K562 (cell line): ENCODE measurements around the gene RALY. TPM values are rescaled to one million over a fixed set of nuclear protein-coding genes. Genes with fewer than 3 reads are reported as not detected.

ENCODE experiments used
- KAT2B ChIP-seq: IDR thresholded peaks from one replicate; pipeline ENCODE4 v1.6.1; 2012; ENCODE audit warnings: low read depth, mild to moderate bottlenecking, control low read depth, inconsistent platforms, low read length, moderate library complexity
- ZBTB12 ChIP-seq: fragments of 250-450 bp; sonication (Bioruptor Pico); IDR thresholded peaks from 2 replicates; pipeline ENCODE4 v1.4.0; 2020
- ZBTB43 ChIP-seq: sonication (generic); formaldehyde crosslinking; IDR thresholded peaks from 2 replicates; pipeline ENCODE4 v1.8.0; 2023; ENCODE audit warnings: mild to moderate bottlenecking, missing genetic modification reagents
- ZNF592 ChIP-seq: fragments of 450-650 bp; IDR thresholded peaks from 2 replicates; pipeline ENCODE4 v1.6.1; 2017; ENCODE audit warnings: antibody characterized with exemption, mild to moderate bottlenecking
- ZNF740 ChIP-seq, 3 experiments: fragments of 200-800 bp in 1 of 3; sonication (Bioruptor generic) in 1 of 3; sonication (generic) in 1 of 3; formaldehyde crosslinking in 1 of 3; IDR thresholded peaks; 2 replicates each; pipeline versions ENCODE4 v1.6.1 to v1.8.0; 2016 to 2022; ENCODE audit warnings: mild to moderate bottlenecking in 2 of 3, missing compliant biosample characterization in 2 of 3, missing genetic modification characterization in 2 of 3, missing genetic modification reagents in 1 of 3
- polyA plus RNA-seq, 8 experiments: library from polyadenylated mRNA; depleted of rRNA in 4 of 8; stranded (reverse) in 5 of 8; unstranded in 3 of 8; fragments of >200 nt; fragmentation: Nextera tagmentation in 2 of 8; fragmentation: Illumina TruSeq in 1 of 8; extraction: Ambion mirVana in 2 of 8; extraction: Trizol in 1 of 8; gene quantifications; 2 replicates each; pipeline versions ENCODE4 v1.2.1 to v1.2.3, GENCODE V29; 2011 to 2014; ENCODE audit warnings: inconsistent platforms in 1 of 8, missing spikeins in 1 of 8
- total RNA-seq, 7 experiments: library from RNA; depleted of rRNA in 6 of 7; stranded (reverse); fragments of >200 nt in 6 of 7; fragmentation: Illumina TruSeq in 2 of 7; extraction: Trizol in 2 of 7; gene quantifications; 2 replicates each; pipeline versions ENCODE4 v1.2.1 to v1.2.3, GENCODE V29; 2011 to 2021; ENCODE audit warnings: low replicate concordance in 1 of 7

The RALY gene
- total and polyA plus RNA-seq, 9 of the 15 experiments (the other 6 are each of a cell fraction or from before 2014, with no cell fraction given), result 0.80 to 207 (median 128) TPM

GRCh38 chr20:34024723-34025351 is 31.1 kb downstream of the RALY start (continued):
- TF ChIP-seq ZBTB12 (CRISPR knock-in tag), result no peak
- TF ChIP-seq KAT2B, result no peak
- no peak for TF ChIP-seq ZBTB43 (CRISPR knock-in tag)
- TF ChIP-seq ZNF740 (CRISPR knock-in tag; IDR thresholded peaks at IDR 0.05), result no peak
- TF ChIP-seq ZNF740 (tag; IDR thresholded peaks at IDR 0.05), result no peak
- TF ChIP-seq ZNF592, result no peak
